ENCODE results near the gene NPHP1. TPM values are rescaled to one million over a fixed set of nuclear protein-coding genes. Genes with fewer than 3 reads are reported as not detected.
"Not testable (repeated sequence)": the region's sequence is repeated elsewhere in the genome, so short reads cannot be mapped to it uniquely, and the experiment has no call there.

The NPHP1 gene
- 4.8 and 7.5 TPM in 2 replicates for total RNA-seq (2014; rRNA removed; shearing (Covaris generic))

DNA sequence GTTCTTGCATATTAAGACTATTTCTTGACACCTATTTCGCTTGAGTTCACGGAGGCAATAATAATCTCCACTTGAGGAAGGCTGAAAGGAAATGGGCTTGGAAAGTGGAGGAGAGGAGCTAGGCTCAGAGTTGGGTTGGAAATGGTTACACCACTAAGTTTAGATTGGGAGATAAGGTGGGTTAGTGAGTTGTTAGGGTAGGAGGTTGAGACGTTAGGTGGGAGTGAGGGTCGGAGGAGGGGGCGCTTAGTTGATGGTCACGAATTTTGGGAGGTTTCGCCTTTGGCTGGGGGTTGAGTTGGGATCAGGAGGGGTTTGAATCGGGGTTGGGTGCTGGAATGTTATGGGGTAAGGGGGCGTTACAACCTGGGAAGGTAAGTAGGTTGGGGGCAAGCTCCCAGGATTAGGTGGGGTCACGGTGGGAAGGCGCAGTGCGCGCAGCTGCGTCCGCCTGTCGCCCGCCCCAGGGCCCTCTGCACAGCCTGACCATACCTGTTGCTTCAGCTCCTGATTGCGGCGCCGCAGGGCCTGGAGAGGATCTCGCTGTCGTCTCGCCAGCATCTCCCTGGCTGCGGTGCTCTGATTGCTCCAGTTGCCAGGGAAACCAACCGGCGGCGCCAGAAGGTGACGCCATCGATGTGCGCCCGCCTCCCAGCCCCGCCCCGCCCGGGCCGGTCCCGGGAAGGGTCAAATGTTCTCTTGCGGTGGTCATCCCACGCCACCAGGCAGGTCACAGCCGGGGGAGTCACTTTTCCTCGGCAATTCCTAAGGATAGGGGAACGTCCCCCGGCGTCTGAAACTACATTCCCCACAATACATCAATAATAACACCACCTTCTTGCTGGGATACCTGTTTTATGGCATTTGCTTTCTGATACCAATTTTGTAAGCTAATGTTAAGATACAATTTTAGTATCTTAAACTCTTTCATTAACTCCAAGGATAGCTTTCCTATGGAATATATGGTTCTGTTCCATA is at the start of gene NPHP1:
Gene NPHP1, minus strand, starts transcription at position 606 of the 978 bp plus-strand sequence. Its CDS starts 45 bp downstream, at position 561.
- DNase-seq (ENCODE audit: low read depth): peak; percentile 85

DNA sequence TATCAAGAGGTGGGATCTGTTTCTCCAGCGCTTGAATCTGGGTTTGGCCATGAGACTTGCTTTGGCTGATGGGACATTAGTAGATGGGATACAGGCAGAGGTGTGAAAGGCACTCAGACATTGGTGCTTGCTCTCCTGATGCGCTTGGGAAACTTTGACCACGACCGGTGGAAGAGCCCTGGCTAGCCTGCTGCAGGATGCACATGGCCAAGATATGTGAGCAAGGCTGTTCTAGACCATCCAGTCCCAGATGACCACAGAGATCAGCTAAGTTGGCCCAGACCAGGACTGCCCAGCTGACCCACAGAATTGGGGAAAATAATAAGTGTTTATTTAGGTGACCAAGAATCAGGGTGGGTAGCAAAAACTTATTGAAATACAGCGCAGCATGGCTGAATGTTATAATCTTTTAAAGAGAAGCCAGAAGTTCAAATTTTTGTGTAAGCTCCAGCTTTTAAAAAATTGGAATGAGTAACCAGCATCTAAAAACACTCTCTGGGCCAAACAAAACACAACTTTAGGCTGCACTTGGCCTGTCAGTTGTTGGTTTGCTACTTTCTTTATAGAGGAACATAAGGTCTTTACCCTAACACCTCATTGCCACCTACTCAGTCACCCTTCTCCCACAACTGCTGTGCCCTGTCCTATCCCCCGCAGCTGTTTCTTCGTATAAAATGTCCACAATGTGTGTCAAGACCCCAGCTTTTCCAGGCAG is 43.4 kb upstream of the NPHP1 start:
- DNase-seq (ENCODE audit: low read depth): not testable (repeated sequence)

DNA sequence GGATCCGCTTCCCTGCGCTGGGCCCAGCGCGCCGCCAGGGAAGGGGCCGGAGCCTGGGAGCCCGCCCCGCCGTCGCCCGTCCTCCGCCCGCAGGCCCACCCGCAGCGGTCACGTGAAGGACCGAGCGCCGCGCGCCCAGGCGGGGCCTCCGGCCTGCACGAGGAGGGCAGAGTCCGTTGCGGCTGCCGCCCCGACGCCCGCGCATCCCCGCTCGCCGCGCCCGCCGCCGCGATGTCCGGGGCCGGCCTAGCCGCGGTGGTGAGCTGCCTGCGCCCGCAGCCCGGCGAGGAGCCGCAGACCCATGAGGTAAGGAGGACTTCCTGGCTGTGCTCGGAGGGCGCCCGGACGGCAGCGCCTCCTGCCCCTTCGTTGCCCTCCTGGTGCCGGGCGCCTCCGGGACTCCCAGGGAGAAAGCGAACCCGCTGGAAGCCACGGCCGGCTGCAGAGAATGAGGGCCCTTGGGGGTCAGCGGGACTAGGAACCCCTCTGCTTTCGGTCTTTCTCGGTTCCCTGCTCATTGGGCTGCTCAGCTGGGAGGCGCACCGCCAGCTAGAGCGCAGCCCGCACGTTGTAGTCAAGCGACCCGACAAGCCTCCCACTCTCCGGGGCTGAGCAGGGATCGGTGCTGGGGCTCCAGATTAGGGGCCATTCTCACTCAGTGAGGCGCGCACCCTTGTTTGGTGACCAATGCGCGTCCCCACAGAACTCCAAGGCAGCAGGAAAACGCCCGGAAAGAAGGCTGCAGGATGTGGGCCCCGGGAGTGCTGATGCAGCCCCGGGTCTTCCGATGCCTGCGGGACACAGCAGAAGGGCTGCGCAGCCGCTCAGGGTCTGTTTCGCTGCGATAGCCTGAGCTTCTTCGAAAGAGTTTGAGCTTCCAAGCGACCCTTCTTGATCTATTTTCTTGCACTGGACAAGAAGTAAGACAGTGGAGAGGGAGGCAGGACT is 40.9 kb upstream of the NPHP1 start:
- DNase-seq (ENCODE audit: low read depth): not testable (repeated sequence)

DNA sequence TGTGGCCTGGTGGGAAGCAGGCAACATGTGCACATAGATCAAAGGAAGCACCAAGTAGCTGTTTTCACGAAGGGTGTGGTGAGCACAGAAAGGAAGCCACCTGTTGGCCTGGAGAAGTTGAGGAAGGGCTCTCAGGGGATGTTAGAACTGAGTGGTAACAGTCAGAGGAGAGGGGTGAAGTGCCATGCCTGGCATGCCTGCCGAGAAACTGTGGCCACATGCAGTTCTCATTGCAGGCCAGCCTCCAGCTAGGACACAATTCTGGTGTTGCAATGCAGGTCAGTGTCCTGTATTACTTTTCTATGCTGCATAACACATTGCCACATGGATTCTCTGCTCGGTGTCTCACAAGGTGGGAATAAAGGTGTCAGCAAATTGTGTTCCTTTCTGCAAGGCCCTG is 38.5 kb upstream of the NPHP1 start:
- not testable (repeated sequence) for DNase-seq (ENCODE audit: low read depth)

DNA sequence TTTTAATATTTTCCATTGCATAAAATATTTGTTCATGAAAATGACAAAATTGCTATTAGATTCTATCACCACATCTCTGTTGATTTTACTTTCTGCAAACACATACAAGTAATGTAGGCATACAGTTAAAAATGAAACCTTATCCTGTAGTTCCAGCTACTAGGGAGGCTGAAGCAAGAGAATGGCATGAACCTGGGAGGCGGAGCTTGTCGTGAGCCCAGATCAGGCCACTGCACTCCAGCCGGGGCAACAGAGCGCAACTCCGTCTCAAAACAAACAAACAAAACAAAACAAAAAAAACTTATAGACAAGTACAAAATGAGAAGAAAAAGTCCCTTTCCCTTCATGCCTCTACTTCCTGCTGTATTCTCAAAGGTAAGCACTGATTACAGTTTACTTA is 29.7 kb upstream of the NPHP1 start:
- DNase-seq (ENCODE audit: low read depth): not testable (repeated sequence)

DNA sequence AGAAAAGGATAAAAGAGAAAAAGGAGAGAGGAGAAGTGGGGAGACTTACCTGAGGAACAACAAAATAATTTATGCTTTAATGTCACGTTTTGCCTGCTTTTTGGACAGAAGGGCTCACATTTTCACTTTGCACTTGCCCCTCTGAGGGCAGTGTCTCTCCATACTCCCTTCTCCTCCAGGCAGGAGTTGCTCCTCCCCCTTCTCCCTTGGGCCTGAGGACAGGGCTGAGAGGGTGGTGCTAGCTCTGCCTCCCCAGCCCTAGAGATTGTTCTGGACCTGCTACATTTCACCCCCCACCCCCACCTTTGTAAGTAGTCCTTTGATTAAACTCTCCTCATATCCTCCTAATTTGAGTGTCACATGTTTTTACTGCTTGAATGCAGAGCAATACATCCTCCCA is 25.1 kb upstream of the NPHP1 start:
- DNase-seq (ENCODE audit: low read depth): not testable (repeated sequence)

DNA sequence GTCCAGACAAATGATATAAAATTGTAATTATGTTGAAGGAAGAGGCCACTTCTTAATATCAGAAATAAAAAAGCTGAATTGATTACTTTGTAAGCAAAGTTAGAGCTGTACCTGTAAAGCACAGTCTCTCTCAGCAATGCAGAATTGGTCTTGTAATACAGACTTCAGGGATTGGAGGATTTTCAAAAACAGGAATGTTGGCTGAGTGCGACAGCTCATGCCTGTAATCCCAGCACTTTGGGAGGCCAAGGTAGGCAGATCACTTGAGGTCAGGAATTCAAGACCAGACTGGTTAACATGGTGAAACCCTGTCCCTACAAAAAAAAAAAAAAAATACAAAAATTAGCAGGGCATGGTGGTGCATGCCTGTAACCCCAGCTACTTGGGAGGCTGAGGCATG is 17.8 kb upstream of the NPHP1 start:
- not testable (repeated sequence) for DNase-seq (ENCODE audit: low read depth)

DNA sequence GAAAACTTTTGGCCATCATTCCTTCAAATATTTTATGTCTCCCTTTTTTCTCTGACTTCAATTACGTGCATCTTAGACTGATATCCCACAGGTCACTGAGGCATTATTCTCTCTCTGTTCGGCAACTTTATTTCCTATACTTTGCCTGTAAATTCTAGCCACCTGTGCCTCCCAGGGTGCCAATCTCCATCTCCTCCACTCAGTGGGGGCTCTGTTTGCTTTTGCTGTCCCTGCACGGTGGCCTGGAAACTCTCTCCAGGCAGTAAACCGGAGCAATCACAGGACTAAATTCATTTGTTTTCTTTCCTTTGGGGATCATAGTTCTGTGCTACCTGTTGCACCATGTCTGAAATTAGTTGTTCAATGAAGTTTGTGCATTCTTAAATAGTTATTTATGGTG is 17.1 kb upstream of the NPHP1 start:
- no peak for DNase-seq (ENCODE audit: low read depth)

DNA sequence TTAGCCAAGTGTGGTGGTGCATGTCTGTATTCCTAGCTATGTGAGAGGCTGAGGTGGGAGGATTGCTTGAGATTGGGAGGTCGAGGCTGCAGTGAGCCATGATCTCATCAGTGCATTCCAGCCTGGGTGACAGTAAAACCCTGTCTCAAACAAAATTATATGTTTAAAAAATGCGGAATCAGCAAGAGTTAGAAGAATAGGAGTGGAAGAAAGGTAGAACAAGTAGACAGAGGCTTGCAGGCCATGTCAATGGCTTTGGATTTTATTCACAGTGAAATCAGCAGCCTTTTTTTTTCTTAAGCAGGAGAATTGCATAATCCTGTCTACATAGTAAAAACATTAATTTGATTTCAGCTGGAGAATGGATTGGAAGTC is 15.4 kb upstream of the NPHP1 start:
- no peak for DNase-seq (ENCODE audit: low read depth)

DNA sequence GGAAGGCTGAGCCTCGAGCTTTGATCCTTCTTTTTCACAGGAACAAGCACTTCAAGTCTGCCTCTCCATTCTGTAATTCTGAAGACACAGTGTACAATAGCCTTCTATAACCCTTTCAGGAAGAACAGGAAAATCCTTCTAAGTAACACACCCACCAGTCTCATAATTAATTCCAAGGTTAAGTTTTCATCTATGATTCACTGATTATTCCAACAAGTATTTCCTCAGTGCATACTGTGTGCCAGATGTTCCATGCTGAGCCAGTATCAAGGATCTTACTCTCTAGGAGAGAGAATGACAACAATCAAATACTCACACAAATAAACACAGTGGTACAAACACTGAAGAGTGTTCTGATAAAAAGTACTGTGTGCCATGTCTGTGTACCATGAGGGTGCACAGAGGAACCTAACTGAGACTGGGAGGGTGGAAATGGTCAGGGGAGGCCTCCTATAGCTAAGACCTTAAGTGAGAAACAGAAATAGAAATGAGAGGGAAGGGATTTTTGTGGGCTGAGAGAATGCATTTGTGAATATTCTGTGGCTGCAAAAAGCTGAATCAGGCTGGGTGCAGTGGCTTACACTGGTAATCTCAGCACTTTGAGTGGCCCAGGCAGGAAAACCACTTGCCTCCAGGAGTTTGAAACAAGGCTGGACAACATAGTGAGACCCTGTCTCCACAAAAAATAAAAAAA is 14.8 kb upstream of the NPHP1 start:
- no peak for DNase-seq (ENCODE audit: low read depth)

DNA sequence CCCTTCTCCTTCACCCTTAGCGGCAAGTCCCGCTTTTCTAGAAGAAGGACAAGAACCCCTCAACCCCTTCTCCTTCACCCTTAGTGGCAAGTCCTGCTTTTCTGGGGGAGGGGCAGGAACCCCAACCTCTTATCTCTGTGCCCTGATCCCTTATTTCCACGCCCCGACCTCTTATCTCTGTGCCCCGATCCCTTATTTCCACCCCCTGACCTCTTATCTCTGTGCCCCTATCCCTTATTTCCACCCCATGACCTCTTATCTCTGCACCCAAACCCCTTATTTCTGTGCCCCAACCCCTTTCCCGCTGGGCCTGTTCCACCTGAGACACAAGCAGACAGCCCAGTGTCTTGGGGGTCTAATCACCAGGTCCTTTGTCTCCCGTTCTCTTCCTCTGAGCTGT is 14.1 kb upstream of the NPHP1 start:
- DNase-seq (ENCODE audit: low read depth): not testable (repeated sequence)

DNA sequence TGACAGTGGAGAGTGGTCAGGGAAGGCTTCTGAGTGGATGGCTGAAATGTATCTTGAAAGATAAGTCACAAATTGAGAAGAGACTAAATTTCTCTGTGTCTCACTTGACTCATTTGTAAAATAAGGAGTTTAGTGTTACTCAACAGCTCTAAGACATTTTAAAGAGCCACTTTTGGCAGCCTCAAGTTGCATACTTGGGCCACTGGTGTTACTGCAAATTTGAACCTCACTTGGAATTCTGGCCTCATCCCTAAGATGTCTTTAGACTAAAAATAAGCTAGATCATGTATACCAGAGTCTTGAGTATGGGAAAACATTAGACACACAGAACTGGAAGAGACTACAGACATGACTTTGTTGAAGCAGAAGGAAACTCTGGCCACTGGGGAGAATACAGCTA is 12.0 kb upstream of the NPHP1 start:
- no peak for DNase-seq (ENCODE audit: low read depth)

DNA sequence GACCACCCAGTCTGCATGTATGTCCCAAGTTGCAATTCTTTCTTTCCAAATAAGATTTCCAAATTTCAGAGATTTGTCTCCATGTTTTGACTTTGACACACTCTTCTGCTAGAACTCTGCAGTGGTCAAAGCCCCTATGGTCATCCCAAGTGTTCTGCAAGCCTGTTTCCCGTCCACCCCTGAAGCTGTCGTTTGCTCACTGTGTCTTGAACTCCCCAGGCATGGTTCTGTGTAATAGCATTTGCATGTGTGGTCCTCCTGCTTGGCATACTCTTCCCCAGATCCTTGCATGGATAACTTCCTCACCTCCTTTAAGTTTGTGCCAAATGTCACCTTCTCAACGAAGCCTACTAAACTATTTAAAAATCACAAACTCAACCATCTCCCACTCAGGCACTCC is 11.4 kb upstream of the NPHP1 start:
- DNase-seq (ENCODE audit: low read depth): no peak

DNA sequence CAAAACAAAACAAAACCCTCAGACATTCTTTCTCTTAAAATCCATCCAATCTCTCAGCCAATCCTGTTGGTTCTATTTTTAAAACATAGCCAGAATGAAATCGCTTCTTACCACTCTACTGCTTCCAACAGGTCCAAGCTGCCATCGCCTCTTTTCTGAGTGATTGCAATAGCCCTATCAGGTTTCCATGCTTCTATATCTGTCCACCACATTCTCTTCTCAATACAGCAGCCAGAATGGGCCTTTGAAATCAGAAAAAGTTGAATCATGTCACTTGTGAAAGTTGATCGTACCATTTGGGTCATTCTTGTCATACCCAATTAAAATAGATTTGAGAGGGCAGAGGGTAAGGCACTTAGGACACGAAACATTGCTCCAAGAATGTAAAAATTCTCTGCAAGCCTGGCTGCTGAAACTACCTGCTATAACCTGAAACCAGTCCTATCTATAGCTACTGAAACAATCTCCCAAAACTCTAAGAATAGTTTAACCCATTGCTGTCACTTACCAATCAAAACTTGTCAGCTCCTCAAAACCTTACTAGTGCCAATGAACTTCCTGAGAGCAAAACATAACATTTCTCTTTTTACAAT is 10.8 kb upstream of the NPHP1 start:
- DNase-seq (ENCODE audit: low read depth): no peak

DNA sequence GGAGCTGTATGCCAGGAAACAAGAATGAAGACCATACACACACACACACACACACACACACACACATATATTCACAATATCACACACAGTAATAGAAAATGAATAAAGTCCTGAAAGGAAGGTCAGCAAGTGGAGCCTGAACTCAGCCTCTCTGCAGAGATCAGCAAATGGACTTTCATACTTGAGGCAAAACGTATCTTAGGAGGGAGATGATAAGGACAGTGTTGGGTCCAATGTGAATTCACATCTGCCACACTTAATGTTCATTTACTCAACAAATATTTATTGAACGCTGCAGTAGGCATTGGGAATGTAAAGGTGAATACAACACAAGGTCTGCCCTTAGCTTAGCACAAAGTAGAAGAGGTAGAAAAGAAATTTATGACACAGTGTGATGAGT is 10.3 kb upstream of the NPHP1 start:
- no peak for DNase-seq (ENCODE audit: low read depth)

DNA sequence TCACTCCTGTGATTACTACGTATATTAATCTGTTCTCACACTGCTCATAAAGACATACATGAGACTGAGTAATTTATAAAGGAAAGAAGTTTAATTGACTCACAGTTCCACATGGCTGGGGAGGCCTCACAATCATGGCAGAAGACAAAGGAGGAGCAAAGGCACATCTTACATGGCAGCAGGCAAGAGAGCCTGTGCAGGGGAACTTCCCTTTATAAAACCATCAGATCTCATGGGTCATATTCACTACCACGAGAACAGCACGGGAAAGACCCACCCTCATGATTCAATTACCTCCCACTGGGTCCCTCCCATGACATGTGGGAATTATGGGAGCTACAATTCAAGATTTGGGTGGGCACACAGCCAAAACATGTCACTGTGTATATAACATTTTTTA is 8.7 kb upstream of the NPHP1 start:
- DNase-seq (ENCODE audit: low read depth): not testable (repeated sequence)

DNA sequence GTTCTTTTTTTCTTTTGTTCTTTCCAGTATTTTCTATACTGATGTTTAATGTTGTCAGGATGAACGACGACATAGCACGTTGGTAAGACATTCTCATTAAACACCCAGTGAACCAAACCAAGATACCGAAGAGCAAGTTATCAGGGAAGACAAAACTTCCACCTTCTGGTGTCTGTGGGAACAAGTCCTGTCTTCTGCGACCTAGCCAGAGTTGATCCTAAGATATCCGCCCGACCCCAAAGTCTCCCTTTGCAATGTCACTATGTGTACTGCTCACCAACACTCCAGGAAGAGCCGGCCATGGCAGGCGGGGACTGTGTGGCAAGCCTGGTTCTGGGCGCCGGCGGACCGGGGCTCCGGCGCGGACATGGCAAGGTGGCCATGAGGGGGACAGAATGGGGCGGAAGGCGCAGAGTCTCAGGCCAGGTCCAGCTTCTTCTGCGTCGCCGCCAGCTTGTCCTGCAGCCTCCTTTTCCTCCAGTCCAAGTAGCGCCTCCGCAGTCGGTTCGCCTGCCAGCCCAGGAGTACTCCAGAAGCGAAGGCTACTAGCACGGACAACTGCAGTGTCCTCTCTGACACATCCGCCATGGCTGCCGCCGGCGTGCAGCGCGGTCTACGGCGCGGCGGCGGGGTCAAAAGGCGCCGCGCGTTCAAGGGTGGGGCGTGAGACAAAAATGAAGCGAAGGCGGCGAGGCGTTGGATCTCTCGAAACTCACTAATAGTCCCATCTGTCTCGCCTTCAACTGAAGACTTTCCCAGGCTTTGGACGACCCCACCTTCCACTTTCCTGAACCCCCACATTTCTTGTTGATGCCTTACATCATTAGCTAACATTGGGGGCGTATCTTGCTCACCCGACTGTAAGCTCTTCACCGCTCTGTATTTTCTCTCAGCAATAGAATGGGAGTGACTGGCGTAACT is 7.4 kb upstream of the NPHP1 start, which contains the start of gene MTLN:
Gene MTLN, minus strand, starts transcription at position 610 of the 921 bp plus-strand sequence. Its CDS starts 22 bp downstream, at position 588.
- peak; percentile 86 for DNase-seq (ENCODE audit: low read depth)

DNA sequence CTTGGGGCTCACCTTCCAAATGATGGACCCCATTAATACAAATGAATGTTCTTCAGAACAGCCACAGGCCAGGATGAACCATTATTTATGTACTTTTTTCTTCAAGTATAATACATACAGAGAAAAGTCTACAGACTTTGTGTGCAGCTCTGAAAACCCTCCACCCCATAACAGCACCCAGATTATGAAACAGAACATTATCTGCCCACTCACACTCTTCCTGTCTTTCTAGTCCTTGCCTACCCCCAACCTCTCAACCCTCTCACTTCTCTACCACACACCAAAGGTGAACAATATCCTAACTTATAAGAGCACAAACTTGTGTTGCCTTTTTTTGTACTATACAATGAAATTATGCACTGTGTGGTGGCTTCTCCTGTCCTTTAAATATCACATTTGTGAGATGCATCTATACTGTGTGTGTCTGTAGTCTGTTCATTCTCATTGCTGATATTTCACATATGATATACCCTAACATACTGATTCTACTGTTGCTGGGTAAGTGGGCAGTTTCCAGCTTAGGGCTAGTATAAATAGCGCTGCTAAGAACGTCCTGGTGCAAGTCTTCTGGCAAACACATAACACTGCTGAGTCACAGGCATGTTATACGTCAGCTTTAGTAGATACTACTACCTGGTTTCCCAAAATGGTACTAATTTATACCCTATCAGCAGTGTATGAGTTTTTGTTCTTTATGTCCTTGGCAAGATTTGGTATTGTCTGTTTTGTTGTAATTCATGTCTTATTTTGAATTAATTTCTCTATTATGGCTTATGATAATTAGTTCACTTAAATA is 1.0 kb upstream of the NPHP1 start:
- DNase-seq (ENCODE audit: low read depth): no peak

DNA sequence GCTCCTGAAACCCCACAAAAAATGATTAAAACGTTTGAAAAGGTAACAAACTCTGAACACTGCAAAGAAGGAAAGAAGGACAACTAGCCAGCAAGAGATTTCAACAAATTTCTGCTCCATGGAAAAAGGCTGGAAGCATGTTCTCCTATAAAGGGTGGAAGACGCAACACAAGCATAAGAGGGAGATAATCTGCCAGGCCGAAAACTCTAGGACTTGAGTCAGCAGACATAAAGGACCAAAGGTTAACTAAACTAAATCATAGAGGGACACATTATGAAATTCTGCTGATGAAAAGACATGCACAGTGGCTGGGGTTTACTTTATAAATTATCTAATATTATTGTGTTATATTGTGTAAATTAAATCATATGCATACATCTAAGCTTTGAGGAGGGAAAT is 6.8 kb downstream of the NPHP1 start:
- DNase-seq (ENCODE audit: low read depth): no peak
